SK-N-SH (cell line): ENCODE measurements around the gene EVC2. TPM values are rescaled to one million over a fixed set of nuclear protein-coding genes. Genes with fewer than 3 reads are reported as not detected.

Experiments
- CTCF ChIA-PET: fragments of 300-600, 350-600 bp; formaldehyde crosslinking; extraction: SDS; loops from one replicate; lab custom pipeline; 2021; lab: Yijun Ruan, JAX
- POLR2A ChIA-PET: fragments of 350-600 bp; sonication (Branson Sonifier 250); formaldehyde crosslinking; extraction: SDS; loops from one replicate; lab custom pipeline; 2020; ENCODE audit warnings: antibody characterized with exemption, inconsistent platforms; lab: Yijun Ruan, JAX
- DNase-seq: peaks from one replicate; pipeline ENCODE4 v3.0.0; 2012
- H2AFZ ChIP-seq: fragments of 200-600 bp; sonication (generic); 2 replicates; pipeline ENCODE4 v1.8.1; 2016; ENCODE audit warnings: antibody characterized with exemption, mild to moderate bottlenecking, low read depth
- H3F3A ChIP-seq: fragments of 200-600 bp; sonication (generic); replicated peaks from 2 replicates; pipeline ENCODE3; 2016; ENCODE audit warnings: antibody characterized with exemption, mild to moderate bottlenecking; ENCODE audit not compliant: insufficient read depth
- H3K27ac ChIP-seq, 2 experiments: fragments of 200-500 bp in 1 of 2; fragments of 200-600 bp in 1 of 2; sonication (Bioruptor generic) in 1 of 2; sonication (generic), shearing (Covaris generic) in 1 of 2; 2 replicates each; pipeline versions ENCODE4 v1.5.1 to v1.6.1; 2014 to 2016; ENCODE audit warnings: low read depth in 2 of 2, inconsistent platforms in 1 of 2, low read length in 1 of 2, mild to moderate bottlenecking in 1 of 2, mixed read lengths in 1 of 2
- H3K27me3 ChIP-seq: fragments of 200-600 bp; sonication (generic), shearing (Covaris generic); 2 replicates; pipeline ENCODE4 v1.6.1; 2016; ENCODE audit warnings: mixed run types; ENCODE audit not compliant: insufficient read depth
- H3K36me3 ChIP-seq, 2 experiments: fragments of 200-500 bp in 1 of 2; fragments of 200-600 bp in 1 of 2; sonication (Bioruptor generic) in 1 of 2; sonication (generic) in 1 of 2; replicated peaks in 1 of 2; 2 replicates each; pipeline versions ENCODE3 to v1.5.1; 2014 to 2016; ENCODE audit warnings: low read length in 1 of 2, mild to moderate bottlenecking in 1 of 2; ENCODE audit not compliant: insufficient read depth in 2 of 2, control insufficient read depth in 1 of 2
- H3K4me1 ChIP-seq, 2 experiments: fragments of 200-500 bp in 1 of 2; fragments of 200-600 bp in 1 of 2; sonication (Bioruptor generic) in 1 of 2; sonication (generic), shearing (Covaris generic) in 1 of 2; 2 replicates each; pipeline versions ENCODE4 v1.5.1 to v1.6.1; 2014 to 2016; ENCODE audit warnings: low read depth in 1 of 2, low read length in 1 of 2, mixed run types in 1 of 2; ENCODE audit not compliant: insufficient read depth in 2 of 2, control insufficient read depth in 1 of 2
- H3K4me2 ChIP-seq: fragments of 200-600 bp; sonication (generic), shearing (Covaris generic); 2 replicates; pipeline ENCODE4 v1.6.1; 2017; ENCODE audit warnings: mixed run types
- H3K4me3 ChIP-seq, 2 experiments: fragments of 200-500 bp in 1 of 2; fragments of 200-600 bp in 1 of 2; sonication (Bioruptor generic) in 1 of 2; sonication (generic), shearing (Covaris generic) in 1 of 2; 2 replicates each; pipeline versions ENCODE4 v1.5.1 to v1.8.1; 2014 to 2016; ENCODE audit warnings: low read depth in 2 of 2, inconsistent platforms in 1 of 2, low read length in 1 of 2, mild to moderate bottlenecking in 1 of 2, mixed read lengths in 1 of 2, moderate library complexity in 1 of 2
- H3K79me2 ChIP-seq: fragments of 200-600 bp; sonication (generic); 2 replicates; pipeline ENCODE4 v1.8.1; 2017; ENCODE audit warnings: mild to moderate bottlenecking; ENCODE audit not compliant: insufficient read depth
- H3K9ac ChIP-seq: fragments of 200-600 bp; sonication (generic); 2 replicates; pipeline ENCODE4 v1.6.1; 2017; ENCODE audit warnings: mixed run types
- H3K9me2 ChIP-seq: fragments of 200-600 bp; sonication (generic); 2 replicates; pipeline ENCODE4 v1.6.1; 2017; ENCODE audit warnings: mixed run types
- H3K9me3 ChIP-seq: fragments of 200-600 bp; sonication (generic); 2 replicates; pipeline ENCODE4 v1.6.1; 2017; ENCODE audit warnings: mixed run types, mild to moderate bottlenecking, moderate library complexity
- H4K20me1 ChIP-seq: fragments of 200-600 bp; sonication (generic); 2 replicates; pipeline ENCODE4 v1.6.1; 2017; ENCODE audit warnings: mild to moderate bottlenecking, mixed run types; ENCODE audit not compliant: insufficient read depth
- ELF1 ChIP-seq: IDR thresholded peaks from 2 replicates; pipeline ENCODE4 v1.4.0; 2012
- EZH2phosphoT487 ChIP-seq: fragments of 200-600 bp; sonication (generic); IDR thresholded peaks from 2 replicates; pipeline ENCODE4 v1.6.1; 2017; ENCODE audit warnings: low read depth, mixed run types, mild to moderate bottlenecking, antibody characterized with exemption, moderate library complexity, borderline replicate concordance
- FOSL2 ChIP-seq: IDR thresholded peaks from 2 replicates; pipeline ENCODE4 v1.4.0; 2012; ENCODE audit warnings: low read depth, mild to moderate bottlenecking, moderate library complexity, borderline replicate concordance
- FOXJ3 ChIP-seq: sonication (generic); formaldehyde crosslinking; IDR thresholded peaks from 2 replicates; pipeline ENCODE4 v1.5.1; 2020; ENCODE audit warnings: mild to moderate bottlenecking, missing genetic modification reagents
- FOXM1 ChIP-seq: IDR thresholded peaks from 2 replicates; pipeline ENCODE4 v1.4.0; 2012; ENCODE audit warnings: low read depth, mild to moderate bottlenecking
- GATA2 ChIP-seq: sonication (generic); formaldehyde crosslinking; IDR thresholded peaks from 2 replicates; pipeline ENCODE4 v1.5.0; 2020; ENCODE audit warnings: mild to moderate bottlenecking, missing genetic modification reagents
- NRF1 ChIP-seq: IDR thresholded peaks from 2 replicates; pipeline ENCODE4 v1.6.1; 2012; ENCODE audit warnings: low read depth, mild to moderate bottlenecking, low read length
- POLR2AphosphoS5 ChIP-seq: IDR thresholded peaks from 2 replicates; pipeline ENCODE4 v1.6.1; 2012; ENCODE audit warnings: low read depth, low read length
- RFX5 ChIP-seq: IDR thresholded peaks from 2 replicates; pipeline ENCODE4 v1.6.1; 2012; ENCODE audit warnings: mild to moderate bottlenecking, improper control_type of control experiment, low read length
- RXRA ChIP-seq: IDR thresholded peaks from 2 replicates; pipeline ENCODE4 v1.4.0; 2012; ENCODE audit warnings: low read depth, mild to moderate bottlenecking, borderline replicate concordance
- SMC3 ChIP-seq: IDR thresholded peaks from 2 replicates; pipeline ENCODE4 v1.6.1; 2012; ENCODE audit warnings: low read depth, low read length, improper control_type of control experiment
- TCF12 ChIP-seq: IDR thresholded peaks from 2 replicates; pipeline ENCODE4 v1.4.0; 2012
- TEAD4 ChIP-seq: IDR thresholded peaks from 2 replicates; pipeline ENCODE4 v1.4.0; 2012; ENCODE audit warnings: mild to moderate bottlenecking, borderline replicate concordance; ENCODE audit not compliant: insufficient read depth
- YY1 ChIP-seq: IDR thresholded peaks from 2 replicates; pipeline ENCODE4 v1.4.0; 2012; ENCODE audit warnings: low read depth, mild to moderate bottlenecking
- WGBS: methylation state at CpG from one replicate; pipeline ENCODE4 v1.1.6; 2017; ENCODE audit warnings: low lambda C conversion rate; 5-methylcytosine and 5-hydroxymethylcytosine counted together
- polyA plus RNA-seq, 3 experiments: library from polyadenylated mRNA; depleted of rRNA; stranded (reverse); fragments of >200 nt; gene quantifications; 2 replicates each; pipeline ENCODE4 v1.2.3, GENCODE V29; 2012
- TF ChIP-seq, protein P1 (sequence below): IDR thresholded peaks from 2 replicates; pipeline ENCODE4 v1.6.1; 2012; ENCODE audit warnings: mild to moderate bottlenecking, low read depth, low read length, moderate library complexity
- TF ChIP-seq, protein P2 (sequence below): fragments of 150-350 bp; IDR thresholded peaks from 2 replicates; pipeline ENCODE4 v1.6.1; 2016; ENCODE audit warnings: mild to moderate bottlenecking, low read depth, low read length
- TF ChIP-seq, protein P3 (sequence below): fragments of 200-600 bp; sonication (generic); IDR thresholded peaks from 2 replicates; pipeline ENCODE4 v1.6.1; 2017; ENCODE audit warnings: antibody characterized with exemption, mild to moderate bottlenecking, moderate library complexity
- TF ChIP-seq, protein P4 (sequence below): IDR thresholded peaks from 2 replicates; pipeline ENCODE4 v1.4.0; 2012; ENCODE audit warnings: low read depth
- TF ChIP-seq, protein P5 (sequence below): fragments of 150-350 bp; IDR thresholded peaks from 2 replicates; pipeline ENCODE4 v1.6.1; 2017; ENCODE audit warnings: antibody characterized with exemption, low read length, low read depth, borderline replicate concordance
- TF ChIP-seq, protein P6 (sequence below): IDR thresholded peaks from 2 replicates; pipeline ENCODE4; 2012

EVC2 gene
- polyA plus RNA-seq, 1 of the 3 experiments (the other 2 are of a cell fraction): not detected

DNA sequence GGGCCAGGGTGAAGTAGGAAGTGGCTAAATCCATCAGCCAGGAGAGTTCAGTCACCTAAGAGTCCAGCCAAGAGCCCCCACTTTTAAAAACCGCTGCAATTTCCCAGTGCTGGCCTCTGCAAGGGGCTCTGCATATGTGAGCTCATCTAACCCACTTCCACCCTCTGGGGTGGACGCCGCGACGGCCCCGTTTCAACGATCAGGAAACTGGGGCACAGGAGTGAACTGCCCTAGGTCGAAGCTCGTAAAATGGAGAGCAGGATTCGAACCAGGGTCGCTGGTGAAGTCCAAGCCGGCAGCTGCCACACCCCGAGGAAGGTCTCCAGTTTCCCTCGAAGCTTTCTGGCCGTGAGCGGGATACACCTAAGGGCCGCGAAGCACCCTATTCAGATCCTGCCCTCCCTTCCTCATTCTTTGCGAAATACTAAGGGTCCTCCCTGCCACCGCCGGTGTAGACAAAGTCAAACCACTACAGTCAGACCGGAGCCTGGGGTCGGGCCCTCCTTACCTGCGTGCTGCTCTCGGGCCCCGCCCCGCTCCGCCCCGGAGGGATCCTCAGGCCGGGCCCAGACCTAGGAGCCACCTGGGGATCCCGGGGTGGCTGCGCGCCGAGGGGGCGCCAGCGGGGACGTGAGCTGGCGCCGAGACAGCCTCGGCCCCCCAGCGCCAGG is 446 bp downstream of the EVC2 start:
- no peaks in the 10 kb centered on the region for H3K9me3 ChIP-seq
- no peaks in the 10 kb centered on the region for H4K20me1 ChIP-seq
- H3K79me2 ChIP-seq: peaks cover 16% of the 10 kb centered on the region; the same call in 1 of the 2 replicates
- peak overlapping the region in 1 of 2 experiments; percentile 39; a peak in 1 of 4 replicates for H3K4me3 ChIP-seq
- peaks cover 3 to 30% of the 10 kb centered on the region in 2 experiments; a peak in 1 of 4 replicates for H3K4me1 ChIP-seq
- H3K27me3 ChIP-seq: no peaks in the 10 kb centered on the region
- H3K36me3 ChIP-seq: no peaks in the 10 kb centered on the region
- no peaks in the 10 kb centered on the region for H3K9me2 ChIP-seq
- H3K27ac ChIP-seq: no peak overlapping the region
- H3K9ac ChIP-seq: no peak overlapping the region
- no peaks in the 10 kb centered on the region for H3F3A ChIP-seq
- POLR2A ChIA-PET: interaction anchor here (0.6 kb wide), 1 partner anchor 173 kb away, joined by 3 read pairs; no protein-coding TSS in a partner anchor
- WGBS: 47% methylated on average over 11 of the region's 41 CpGs
- no peak for DNase-seq
- TF ChIP-seq TEAD4 (no peak), FOXM1 (no peak), SMC3 (no peak), TCF12 (no peak), FOSL2 (no peak), YY1 (no peak), NRF1 (no peak), POLR2AphosphoS5 (no peak), RFX5 (no peak), FOXJ3 (no peak), ELF1 (no peak), GATA2 (CRISPR knock-in tag) (no peak), EZH2phosphoT487 (no peak), RXRA (no peak)
- TF ChIP-seq, protein P1, sequence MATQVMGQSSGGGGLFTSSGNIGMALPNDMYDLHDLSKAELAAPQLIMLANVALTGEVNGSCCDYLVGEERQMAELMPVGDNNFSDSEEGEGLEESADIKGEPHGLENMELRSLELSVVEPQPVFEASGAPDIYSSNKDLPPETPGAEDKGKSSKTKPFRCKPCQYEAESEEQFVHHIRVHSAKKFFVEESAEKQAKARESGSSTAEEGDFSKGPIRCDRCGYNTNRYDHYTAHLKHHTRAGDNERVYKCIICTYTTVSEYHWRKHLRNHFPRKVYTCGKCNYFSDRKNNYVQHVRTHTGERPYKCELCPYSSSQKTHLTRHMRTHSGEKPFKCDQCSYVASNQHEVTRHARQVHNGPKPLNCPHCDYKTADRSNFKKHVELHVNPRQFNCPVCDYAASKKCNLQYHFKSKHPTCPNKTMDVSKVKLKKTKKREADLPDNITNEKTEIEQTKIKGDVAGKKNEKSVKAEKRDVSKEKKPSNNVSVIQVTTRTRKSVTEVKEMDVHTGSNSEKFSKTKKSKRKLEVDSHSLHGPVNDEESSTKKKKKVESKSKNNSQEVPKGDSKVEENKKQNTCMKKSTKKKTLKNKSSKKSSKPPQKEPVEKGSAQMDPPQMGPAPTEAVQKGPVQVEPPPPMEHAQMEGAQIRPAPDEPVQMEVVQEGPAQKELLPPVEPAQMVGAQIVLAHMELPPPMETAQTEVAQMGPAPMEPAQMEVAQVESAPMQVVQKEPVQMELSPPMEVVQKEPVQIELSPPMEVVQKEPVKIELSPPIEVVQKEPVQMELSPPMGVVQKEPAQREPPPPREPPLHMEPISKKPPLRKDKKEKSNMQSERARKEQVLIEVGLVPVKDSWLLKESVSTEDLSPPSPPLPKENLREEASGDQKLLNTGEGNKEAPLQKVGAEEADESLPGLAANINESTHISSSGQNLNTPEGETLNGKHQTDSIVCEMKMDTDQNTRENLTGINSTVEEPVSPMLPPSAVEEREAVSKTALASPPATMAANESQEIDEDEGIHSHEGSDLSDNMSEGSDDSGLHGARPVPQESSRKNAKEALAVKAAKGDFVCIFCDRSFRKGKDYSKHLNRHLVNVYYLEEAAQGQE: no peak
- TF ChIP-seq, protein P2, sequence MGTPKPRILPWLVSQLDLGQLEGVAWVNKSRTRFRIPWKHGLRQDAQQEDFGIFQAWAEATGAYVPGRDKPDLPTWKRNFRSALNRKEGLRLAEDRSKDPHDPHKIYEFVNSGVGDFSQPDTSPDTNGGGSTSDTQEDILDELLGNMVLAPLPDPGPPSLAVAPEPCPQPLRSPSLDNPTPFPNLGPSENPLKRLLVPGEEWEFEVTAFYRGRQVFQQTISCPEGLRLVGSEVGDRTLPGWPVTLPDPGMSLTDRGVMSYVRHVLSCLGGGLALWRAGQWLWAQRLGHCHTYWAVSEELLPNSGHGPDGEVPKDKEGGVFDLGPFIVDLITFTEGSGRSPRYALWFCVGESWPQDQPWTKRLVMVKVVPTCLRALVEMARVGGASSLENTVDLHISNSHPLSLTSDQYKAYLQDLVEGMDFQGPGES: no peak
- TF ChIP-seq, protein P3, sequence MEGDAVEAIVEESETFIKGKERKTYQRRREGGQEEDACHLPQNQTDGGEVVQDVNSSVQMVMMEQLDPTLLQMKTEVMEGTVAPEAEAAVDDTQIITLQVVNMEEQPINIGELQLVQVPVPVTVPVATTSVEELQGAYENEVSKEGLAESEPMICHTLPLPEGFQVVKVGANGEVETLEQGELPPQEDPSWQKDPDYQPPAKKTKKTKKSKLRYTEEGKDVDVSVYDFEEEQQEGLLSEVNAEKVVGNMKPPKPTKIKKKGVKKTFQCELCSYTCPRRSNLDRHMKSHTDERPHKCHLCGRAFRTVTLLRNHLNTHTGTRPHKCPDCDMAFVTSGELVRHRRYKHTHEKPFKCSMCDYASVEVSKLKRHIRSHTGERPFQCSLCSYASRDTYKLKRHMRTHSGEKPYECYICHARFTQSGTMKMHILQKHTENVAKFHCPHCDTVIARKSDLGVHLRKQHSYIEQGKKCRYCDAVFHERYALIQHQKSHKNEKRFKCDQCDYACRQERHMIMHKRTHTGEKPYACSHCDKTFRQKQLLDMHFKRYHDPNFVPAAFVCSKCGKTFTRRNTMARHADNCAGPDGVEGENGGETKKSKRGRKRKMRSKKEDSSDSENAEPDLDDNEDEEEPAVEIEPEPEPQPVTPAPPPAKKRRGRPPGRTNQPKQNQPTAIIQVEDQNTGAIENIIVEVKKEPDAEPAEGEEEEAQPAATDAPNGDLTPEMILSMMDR: no peak
- TF ChIP-seq, protein P4, sequence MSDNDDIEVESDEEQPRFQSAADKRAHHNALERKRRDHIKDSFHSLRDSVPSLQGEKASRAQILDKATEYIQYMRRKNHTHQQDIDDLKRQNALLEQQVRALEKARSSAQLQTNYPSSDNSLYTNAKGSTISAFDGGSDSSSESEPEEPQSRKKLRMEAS: no peak
- TF ChIP-seq, protein P5, sequence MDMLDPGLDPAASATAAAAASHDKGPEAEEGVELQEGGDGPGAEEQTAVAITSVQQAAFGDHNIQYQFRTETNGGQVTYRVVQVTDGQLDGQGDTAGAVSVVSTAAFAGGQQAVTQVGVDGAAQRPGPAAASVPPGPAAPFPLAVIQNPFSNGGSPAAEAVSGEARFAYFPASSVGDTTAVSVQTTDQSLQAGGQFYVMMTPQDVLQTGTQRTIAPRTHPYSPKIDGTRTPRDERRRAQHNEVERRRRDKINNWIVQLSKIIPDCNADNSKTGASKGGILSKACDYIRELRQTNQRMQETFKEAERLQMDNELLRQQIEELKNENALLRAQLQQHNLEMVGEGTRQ: no peak
- TF ChIP-seq, protein P6, sequence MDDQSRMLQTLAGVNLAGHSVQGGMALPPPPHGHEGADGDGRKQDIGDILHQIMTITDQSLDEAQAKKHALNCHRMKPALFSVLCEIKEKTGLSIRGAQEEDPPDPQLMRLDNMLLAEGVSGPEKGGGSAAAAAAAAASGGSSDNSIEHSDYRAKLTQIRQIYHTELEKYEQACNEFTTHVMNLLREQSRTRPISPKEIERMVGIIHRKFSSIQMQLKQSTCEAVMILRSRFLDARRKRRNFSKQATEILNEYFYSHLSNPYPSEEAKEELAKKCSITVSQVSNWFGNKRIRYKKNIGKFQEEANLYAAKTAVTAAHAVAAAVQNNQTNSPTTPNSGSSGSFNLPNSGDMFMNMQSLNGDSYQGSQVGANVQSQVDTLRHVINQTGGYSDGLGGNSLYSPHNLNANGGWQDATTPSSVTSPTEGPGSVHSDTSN: no peak
- TF ChIP-seq, all 33 proteins: peak for 0
- no peak overlapping the region for H2AFZ ChIP-seq
- H3K4me2 ChIP-seq: no peak overlapping the region
- CTCF ChIA-PET: interaction anchor here (1.2 kb wide), 2 partner anchors 308 kb away, joined by 3 to 7 read pairs; no protein-coding TSS in a partner anchor
